ENCODE measurements around the gene G3BP2.

The G3BP2 gene

DNA sequence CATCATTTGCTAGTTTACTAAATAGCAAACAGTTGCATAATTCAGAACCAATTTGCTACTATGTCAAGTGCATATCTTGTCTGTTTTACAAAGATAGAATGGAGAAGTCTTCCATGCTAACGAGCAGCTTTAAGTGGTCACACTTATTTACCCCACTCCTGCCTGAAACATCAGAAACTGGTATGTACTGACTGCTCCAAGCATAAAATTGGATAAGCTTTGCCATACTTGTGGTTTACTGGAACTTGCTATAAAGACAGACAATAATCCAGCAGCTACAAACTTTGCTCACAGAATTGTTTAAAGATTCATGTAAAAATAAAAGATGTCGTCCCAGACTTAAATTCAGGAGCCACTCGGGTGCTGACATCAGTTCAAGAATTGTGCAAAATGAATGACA is 29.6 kb downstream of the G3BP2 start:
- no peak for DNase-seq

DNA sequence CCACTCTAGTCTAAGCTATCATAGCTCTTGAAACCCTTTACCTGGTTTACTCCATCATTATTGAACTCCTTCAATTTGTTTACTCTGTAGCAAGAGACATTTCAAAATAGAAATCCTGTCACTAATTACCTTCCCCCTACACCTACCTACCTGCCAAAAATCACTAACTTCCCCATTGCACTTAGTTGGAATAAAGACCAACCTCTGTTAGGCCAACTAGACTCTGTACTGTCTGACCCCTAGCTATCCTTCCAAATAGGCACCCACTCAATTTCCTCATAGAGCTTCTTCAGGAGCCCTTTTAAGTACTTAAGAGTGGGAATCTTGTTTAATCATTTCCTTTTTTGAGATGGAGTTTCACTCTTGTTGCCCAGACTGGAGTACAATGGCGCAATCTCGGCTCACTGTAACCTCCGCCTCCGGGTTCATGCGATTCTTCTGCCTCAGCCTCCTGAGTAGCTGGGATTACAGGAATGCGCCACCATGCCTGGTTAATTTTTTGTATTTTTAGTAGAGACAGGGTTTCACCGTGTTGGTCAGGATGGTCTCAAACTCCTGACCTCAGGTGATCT is 34.0 kb downstream of the G3BP2 start:
- DNase-seq: no peak

DNA sequence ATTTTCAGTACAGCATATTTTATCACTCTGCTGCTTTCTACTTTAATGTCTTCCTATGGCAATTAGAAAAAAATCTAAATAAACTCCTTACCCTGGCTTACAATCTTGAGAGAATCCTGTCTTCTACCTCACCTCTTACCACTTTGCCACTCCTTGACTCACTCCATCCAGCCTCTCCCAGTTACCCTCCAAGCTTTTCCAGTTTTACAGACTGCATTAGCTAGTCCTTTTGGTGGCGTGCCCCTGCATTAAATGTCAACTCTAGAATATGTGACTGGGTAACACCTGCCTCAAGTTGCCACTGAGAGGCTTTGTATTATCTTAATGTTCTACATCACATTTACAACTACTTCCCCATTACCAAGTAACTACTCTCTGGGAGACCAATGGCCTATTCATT is 35.4 kb downstream of the G3BP2 start:
- DNase-seq: no peak

DNA sequence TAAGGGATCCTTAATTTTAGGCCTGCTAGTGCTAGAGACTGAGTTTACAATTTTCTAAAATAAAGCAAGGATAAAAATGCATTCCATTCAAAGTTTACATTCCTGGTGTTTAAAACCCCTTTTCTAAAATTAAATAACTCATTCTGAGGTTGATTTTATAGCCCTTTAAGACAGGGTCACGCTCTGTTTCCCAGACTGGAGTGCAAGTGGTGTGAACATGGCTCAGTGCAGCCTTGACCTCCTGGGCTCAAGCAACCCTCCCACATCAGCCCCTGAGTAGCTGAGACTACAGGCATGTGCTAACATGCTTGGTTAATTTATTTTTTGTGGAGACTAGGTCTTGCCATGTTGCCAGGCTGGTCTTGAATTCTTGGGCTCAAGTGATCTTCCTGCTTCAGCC is 36.0 kb downstream of the G3BP2 start:
- DNase-seq: no peak

DNA sequence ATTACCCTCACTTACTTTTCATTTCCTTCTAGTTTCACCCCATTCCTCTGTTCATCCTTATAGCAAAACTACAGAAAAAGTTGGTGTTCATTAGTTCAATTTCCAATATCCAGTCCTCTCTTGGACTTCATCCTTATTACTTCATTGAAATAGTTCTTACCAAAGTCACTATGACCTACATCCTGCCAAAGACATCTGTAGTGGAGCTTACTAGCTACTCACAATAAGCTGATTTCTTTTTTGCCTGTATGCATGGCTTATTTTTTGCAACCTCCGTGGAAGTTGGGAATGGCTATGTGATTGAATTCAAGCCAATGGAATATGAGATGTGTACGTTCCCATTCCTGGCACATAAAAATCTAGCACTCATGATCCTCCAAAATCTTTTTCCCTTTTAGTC is 38.3 kb downstream of the G3BP2 start:
- no peak for DNase-seq

DNA sequence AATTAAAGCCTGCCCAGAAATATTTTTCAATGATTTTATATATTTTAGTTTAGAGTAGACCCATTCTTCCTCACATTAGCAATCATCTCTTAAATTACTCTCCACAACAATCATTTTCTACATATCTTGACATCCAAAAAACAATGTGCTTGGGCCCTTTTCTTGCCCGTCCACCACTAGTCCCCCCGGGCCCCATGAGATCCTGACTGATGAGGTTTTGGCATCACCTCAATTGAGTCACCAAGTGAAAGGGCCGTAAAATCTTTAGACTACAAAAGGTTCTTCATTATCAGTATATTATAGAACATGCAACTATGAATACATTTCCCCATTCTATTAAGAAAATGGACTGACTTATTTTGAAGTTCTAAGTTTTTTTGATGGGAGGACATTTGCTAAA is 38.9 kb downstream of the G3BP2 start:
- DNase-seq: no peak

DNA sequence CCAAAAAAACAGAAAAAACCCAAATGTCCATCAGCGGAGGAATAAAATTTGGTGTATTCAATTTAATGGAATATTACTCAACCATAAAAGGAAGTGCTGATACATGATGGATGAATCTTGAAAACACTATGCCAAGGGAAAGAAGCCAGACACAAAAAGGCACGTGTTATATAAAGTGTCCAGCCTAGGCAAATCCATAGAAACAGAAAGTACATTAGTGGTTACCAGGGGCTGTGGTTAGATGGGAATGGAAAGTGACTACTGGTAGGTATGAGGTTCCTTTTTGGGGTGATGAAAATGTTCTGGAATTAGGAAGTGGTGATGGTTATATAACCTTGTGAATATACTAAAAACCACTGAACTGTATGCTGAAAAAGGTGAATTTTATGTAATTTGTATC is 39.4 kb downstream of the G3BP2 start:
- no peak for DNase-seq

DNA sequence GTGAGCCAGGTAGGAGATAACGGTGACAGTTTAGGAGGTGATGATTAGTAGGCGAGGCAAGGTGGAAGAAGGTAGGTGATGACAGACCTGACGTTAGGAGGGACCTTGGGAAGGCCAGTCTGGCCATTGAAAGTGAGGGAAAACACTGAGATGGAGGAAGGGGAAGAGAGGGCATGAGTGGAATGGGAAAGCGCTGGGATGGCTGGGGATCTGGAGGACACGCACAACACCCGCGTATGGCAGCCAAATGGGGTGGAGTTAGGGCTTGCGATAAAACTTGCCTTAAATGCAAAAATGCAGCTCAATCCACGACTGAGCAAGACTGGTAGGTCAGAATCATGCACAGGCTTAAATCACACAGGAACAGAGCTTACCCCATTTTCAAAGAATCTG is 42.3 kb downstream of the G3BP2 start:
- peak in 7 of 51 donors; percentile 5 to 69 (median 27) for DNase-seq

DNA sequence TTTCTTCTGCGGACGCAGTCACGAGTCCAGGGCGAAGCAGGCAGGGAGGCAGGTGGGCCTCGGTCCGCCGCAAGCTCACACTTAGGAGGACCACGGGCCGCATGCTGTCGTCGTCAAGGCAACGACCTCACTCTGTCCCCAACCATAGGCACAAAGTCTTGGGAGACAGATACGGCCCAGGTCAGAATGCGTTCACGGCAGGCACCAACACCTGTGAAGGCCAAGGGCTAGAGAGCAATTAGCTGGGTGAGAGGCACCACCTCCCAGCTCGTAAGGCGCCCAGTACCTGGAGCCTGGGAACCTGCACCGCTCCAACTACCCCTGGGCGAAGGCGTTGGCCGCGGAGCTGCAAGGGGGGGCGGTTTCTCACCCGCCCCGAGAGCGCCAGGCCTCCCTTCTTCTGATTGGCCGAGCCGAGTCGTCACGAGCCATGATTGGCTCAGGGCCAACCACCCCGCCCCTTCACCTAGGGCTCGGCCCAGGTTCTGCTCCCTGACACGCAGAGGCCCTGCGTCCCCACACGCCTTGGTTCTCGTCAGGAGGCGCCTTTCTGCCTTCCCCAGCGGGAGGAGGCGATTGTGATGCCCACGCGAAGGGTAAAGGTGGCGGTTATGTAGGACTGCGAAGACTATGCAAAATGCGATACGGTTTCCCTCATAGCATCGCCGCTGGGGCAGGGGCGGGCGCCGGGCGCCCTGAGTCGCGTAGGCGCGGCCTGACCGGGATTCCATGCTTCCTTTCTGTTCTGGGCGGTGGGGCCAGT is 42.9 kb downstream of the G3BP2 start, which contains the start of gene CDKL2:
TSS of gene CDKL2 (minus strand) at position 355 of the 763 bp plus-strand sequence. CDS start 4,540 bp downstream, outside the sequence.
- peak; percentile 13 to 88 (median 68) for DNase-seq

DNA sequence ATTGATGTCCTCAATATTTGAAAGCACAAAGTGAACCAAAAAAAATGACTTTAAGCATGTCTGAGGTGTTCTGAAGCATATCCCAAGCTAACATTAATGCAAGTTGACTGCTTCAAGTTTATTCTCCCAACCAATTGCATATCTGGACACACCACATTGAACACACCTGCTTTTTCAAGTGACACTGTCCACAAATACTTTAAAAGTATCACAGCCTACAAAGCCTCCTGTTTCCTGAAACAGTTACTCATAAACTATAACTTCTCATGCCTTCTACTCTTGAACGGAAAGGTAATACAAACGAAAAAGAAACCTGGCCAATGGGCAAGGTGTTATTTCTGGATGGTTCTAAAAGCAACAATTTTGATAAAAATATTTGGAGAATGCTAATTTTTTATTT is 44.0 kb downstream of the G3BP2 start:
- DNase-seq: no peak

DNA sequence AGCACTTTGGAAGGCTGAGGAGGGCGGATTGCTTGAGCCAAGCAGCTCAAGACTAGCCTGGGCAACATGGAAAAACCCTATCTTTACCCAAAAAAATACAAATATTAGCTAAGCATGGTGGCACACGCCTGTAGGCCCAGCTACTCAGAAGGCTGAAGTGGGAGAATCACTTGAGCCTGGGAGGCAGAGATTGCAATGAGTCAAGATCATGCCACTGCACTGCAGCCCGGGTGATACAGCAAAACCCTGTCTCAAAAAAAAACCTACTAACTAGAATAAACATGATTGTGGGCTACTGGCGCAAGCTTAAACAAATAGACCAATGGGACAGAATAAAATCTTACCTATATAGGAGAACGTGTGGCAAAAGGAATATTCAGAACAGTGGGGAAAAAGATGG is 50.2 kb downstream of the G3BP2 start:
- DNase-seq: no peak

DNA sequence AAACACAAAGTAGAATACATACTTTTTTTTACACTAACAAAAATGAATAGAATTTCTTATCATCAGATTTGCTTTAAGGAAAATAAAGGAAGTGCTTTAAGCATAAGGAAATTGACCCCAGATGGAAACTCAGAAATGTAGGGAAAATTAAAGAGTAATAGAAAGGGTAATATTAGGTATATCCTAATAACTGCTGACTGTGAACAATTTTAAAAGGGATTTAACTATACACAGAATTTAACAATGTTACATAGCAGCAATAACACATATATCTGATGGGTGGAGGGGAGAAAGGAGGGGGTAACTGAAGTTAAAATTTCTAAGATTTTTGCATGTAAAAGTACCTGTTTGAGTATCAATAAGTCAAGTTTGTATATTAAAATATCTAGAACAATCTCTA is 51.5 kb downstream of the G3BP2 start:
- DNase-seq: no peak

DNA sequence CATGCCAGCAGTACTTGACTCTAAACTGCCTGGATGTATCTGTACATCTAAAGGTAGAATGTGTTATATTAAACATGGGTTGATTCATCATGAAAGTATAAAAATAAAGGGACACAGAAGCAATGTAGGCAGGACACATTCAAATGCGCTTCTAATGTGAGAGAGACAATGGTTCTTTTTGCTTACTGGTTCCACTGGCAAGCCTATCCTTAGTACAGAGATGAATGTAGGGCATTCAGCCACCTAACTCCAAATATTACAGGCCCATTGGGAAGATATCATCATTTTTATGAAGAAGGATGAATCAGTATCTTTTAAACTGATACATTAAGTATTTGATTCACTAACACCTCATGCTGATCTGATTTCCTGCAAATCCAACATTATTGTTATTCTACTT is 60.9 kb downstream of the G3BP2 start:
- peak in 2 of 51 donors; percentile 5 to 10 for DNase-seq

DNA sequence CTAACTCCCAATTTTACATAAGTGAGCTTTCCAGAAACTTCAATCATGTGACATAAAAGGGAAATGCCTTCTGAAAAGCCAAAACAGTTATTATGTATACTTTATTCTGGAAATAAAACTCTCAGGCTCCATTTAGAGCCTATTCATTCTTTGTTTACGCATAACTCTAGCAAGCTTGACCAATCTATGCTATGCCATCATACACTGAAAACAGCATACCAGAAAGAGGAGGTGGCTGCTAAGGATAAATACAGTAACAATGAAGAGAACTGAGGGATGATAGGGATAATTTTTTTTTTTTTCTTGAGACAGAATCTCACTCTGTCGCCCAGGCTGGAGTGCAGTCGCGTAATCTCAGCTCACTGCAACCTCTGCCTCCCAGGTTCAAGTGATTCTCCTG is 67.3 kb downstream of the G3BP2 start:
- no peak for DNase-seq

DNA sequence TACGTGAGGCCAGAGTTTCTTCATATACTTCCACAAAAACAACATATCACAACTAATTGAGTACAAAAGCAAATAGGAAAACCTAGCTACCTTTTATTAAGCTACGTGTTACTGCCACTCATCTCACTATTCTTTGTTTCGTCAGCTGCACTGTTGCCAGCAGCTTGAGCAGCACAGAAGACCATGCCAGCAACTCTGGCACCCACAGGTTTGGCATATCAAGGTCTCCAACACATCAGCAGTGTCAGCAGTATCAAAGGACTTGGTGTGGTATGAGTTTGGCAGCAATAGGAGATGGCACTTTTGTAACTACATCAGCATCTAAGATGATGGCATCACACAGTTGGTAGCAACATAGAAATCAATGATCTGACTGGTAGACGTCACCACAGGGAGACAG is 73.6 kb downstream of the G3BP2 start:
- DNase-seq: no peak

DNA sequence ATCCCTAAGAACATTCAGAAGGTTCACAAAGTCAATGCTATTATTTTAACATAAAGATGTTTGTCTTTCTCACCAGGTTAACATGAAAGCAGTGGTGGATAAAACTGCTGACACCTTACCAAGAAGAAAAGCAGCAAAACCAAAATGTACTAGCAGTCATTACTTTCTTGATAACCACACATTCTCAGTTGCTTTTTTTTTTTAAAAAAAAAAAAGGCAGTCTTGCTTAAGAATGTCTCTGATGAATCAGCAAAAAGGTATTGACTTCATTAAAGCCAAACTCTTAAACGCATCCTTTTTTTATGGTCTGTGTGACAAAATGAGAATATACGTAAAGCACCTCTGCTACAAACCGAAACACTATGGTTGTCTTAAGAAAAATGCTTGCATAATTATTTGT is 74.8 kb downstream of the G3BP2 start:
- DNase-seq: no peak

DNA sequence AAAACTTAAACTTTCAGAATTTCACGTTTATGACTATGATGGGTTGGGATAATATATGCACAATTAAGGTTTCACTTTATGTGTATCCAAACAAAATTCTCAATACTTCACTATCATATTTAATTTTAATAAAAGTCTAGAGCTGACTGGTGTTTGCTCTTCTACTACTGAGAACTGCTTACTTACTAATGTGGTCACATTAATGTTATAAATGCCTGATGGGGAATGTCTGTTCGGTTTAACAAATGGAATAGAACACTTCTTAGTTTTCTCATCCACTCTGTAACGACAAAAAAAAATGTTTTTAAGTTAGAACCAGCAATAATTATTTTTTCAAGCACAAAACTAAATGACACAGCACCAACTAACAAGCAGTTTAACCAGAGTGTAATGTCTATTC is 77.2 kb downstream of the G3BP2 start:
- no peak for DNase-seq

DNA sequence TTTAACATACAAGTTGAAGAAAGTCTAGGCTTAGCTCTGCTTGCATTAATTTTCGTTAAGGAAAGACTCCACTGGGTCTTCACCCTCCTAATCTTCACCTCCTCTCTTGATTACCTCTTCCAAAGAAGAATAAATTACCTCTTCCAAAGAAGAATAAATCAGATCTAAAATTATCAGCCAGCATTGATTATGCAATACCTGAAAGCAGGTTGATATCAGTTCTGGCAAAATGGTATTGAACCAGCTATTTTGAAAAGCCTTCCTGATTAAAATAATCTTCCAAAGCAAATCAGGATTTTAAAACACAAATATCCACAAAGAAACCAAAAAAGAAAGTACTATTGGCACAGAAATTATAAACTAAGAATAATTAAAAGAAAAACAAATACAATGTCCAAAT is 79.8 kb downstream of the G3BP2 start:
- no peak for DNase-seq

All from hypothalamus (tissue), 51 donors.